Measurements from ENCODE around the gene RNU7-1. TPM values are rescaled to one million over a fixed set of nuclear protein-coding genes. Genes with fewer than 3 reads are reported as not detected.

The RNU7-1 gene
- total RNA-seq, 1 donor from 2014 or later: not detected

GRCh38 chr12:6966351-6966750 lies 22.7 kb downstream of the RNU7-1 start:
- DNase-seq: no peak

- DNase-seq: no peak
Measured at GRCh38 chr12:6967651-6968100, 24.1 kb downstream of the RNU7-1 start.

- no peak for DNase-seq
Measured at GRCh38 chr12:6968426-6968825, 24.8 kb downstream of the RNU7-1 start.

- DNase-seq: peak; percentile 17
Measured at GRCh38 chr12:6970096-6970527, 26.5 kb downstream of the RNU7-1 start.

- no peak for DNase-seq
Measured at GRCh38 chr12:6974180-6974579, 30.6 kb downstream of the RNU7-1 start.

GRCh38 chr12:6975297-6976032 lies 31.8 kb downstream of the RNU7-1 start:
- DNase-seq: no peak

GRCh38 chr12:6977653-6978052 lies 34.0 kb downstream of the RNU7-1 start:
- no peak for DNase-seq

GRCh38 chr12:6978188-6978587 lies 34.6 kb downstream of the RNU7-1 start:
- no peak for DNase-seq

- no peak for DNase-seq
Measured at GRCh38 chr12:6978611-6979011, 35.0 kb downstream of the RNU7-1 start.

GRCh38 chr12:6979021-6979420 lies 35.4 kb downstream of the RNU7-1 start:
- no peak for DNase-seq

GRCh38 chr12:6979453-6979852 lies 35.8 kb downstream of the RNU7-1 start:
- no peak for DNase-seq

GRCh38 chr12:6980075-6980474 lies 36.5 kb downstream of the RNU7-1 start:
- DNase-seq: no peak

- no peak for DNase-seq
Measured at GRCh38 chr12:6980740-6981139, 37.1 kb downstream of the RNU7-1 start.

GRCh38 chr12:6981152-6982052 lies 37.8 kb downstream of the RNU7-1 start:
- no peak for DNase-seq

GRCh38 chr12:6982532-6982931 lies 38.9 kb downstream of the RNU7-1 start:
- no peak for DNase-seq

- DNase-seq: no peak
Measured at GRCh38 chr12:6987956-6988553, 44.4 kb downstream of the RNU7-1 start.

Other genes with a start within 250 kb of the RNU7-1 start
- not detected in 2 replicates for gene PIANP, start 243.0 kb upstream of the RNU7-1 start, total RNA-seq
- gene COPS7A, start 219.8 kb upstream of the RNU7-1 start, total RNA-seq: 31.7 and 41.4 TPM in 2 replicates
- gene MLF2, start 190.7 kb upstream of the RNU7-1 start, total RNA-seq: 107 and 161 TPM in 2 replicates
- gene PTMS, start 177.5 kb upstream of the RNU7-1 start, total RNA-seq: 65.5 and 130 TPM in 2 replicates
- under 0.01 and 0.05 TPM in 2 replicates for gene LAG3, start 171.3 kb upstream of the RNU7-1 start, total RNA-seq
- gene CD4, start 154.3 kb upstream of the RNU7-1 start, total RNA-seq: not detected in 2 replicates
- gene GPR162, start 122.0 kb upstream of the RNU7-1 start, total RNA-seq: 0.93 and 1.9 TPM in 2 replicates
- 18.8 and 22.1 TPM in 2 replicates for gene P3H3, start 115.4 kb upstream of the RNU7-1 start, total RNA-seq
- gene GNB3, start 102.9 kb upstream of the RNU7-1 start, total RNA-seq: 0.28 and 1.0 TPM in 2 replicates
- 5.6 and 24.0 TPM in 2 replicates for gene CDCA3, start 92.5 kb upstream of the RNU7-1 start, total RNA-seq
- gene USP5, start 91.7 kb upstream of the RNU7-1 start, total RNA-seq: 85.3 and 128 TPM in 2 replicates
- gene TPI1, start 76.3 kb upstream of the RNU7-1 start, total RNA-seq: 625 and 743 TPM in 2 replicates
- 3.5 and 6.0 TPM in 2 replicates for gene SPSB2, start 70.5 kb upstream of the RNU7-1 start, total RNA-seq
- gene LRRC23, start 39.0 kb upstream of the RNU7-1 start, total RNA-seq: 2.2 and 5.8 TPM in 2 replicates
- 2.8 and 2.9 TPM in 2 replicates for gene ENO2, start 29.2 kb upstream of the RNU7-1 start, total RNA-seq
- 12.1 and 18.7 TPM in 2 replicates for gene ATN1, start 15.9 kb upstream of the RNU7-1 start, total RNA-seq
- 73.7 and 177 TPM in 2 replicates for gene C12orf57, start 206 bp downstream of the RNU7-1 start, total RNA-seq
- 2.4 and 3.4 TPM in 2 replicates for gene PTPN6, start 7.5 kb downstream of the RNU7-1 start, total RNA-seq
- 191 and 205 TPM in 2 replicates for gene PHB2, start 26.8 kb downstream of the RNU7-1 start, total RNA-seq
- 35.6 and 39.3 TPM in 2 replicates for gene EMG1, start 27.1 kb downstream of the RNU7-1 start, total RNA-seq
- gene LPCAT3, start 74.7 kb downstream of the RNU7-1 start, total RNA-seq: 8.0 and 15.3 TPM in 2 replicates
- 0.19 and 1.4 TPM in 2 replicates for gene C1S, start 116.9 kb downstream of the RNU7-1 start, total RNA-seq
- 2.0 TPM in 2 replicates for gene C1R, start 148.6 kb downstream of the RNU7-1 start, total RNA-seq
- 26.7 and 28.8 TPM in 2 replicates for gene C1RL, start 165.4 kb downstream of the RNU7-1 start, total RNA-seq
- 0.19 TPM in 1 of 2 replicates, not detected in the other for gene RBP5, start 185.1 kb downstream of the RNU7-1 start, total RNA-seq
- gene CLSTN3, start 186.6 kb downstream of the RNU7-1 start, total RNA-seq: 35.2 and 42.0 TPM in 2 replicates
- gene PEX5, start 245.9 kb downstream of the RNU7-1 start, total RNA-seq: 36.2 and 36.8 TPM in 2 replicates

Data from dermis blood vessel endothelial cell (primary cell).